GM23248 (cell line): ENCODE results near the gene CARMIL1. TPM values are rescaled to one million over a fixed set of nuclear protein-coding genes. Genes with fewer than 3 reads are reported as not detected.

Experiments used
- DNase-seq: peaks from one replicate; pipeline ENCODE4 v3.0.0-alpha.2; 2015
- H2AFZ ChIP-seq: fragments of 200-600 bp; sonication (generic); 2 replicates; pipeline ENCODE4 v1.6.1; 2016; ENCODE audit warnings: antibody characterized with exemption
- H3F3A ChIP-seq: fragments of 200-600 bp; sonication (generic); 2 replicates; pipeline ENCODE4 v1.6.1; 2016; ENCODE audit warnings: mild to moderate bottlenecking, antibody characterized with exemption, mixed run types; ENCODE audit not compliant: insufficient read depth
- H3K27ac ChIP-seq: fragments of 200-600 bp; sonication (generic); 2 replicates; pipeline ENCODE4 v1.5.1; 2016; ENCODE audit warnings: mild to moderate bottlenecking
- H3K27me3 ChIP-seq: fragments of 200-600 bp; sonication (generic); replicated peaks from 2 replicates; pipeline ENCODE4 v1.6.1; 2016; ENCODE audit warnings: mild to moderate bottlenecking; ENCODE audit not compliant: insufficient read depth
- H3K36me3 ChIP-seq: fragments of 200-600 bp; sonication (generic); 2 replicates; pipeline ENCODE4 v1.6.1; 2016; ENCODE audit warnings: low read depth, mild to moderate bottlenecking
- H3K4me1 ChIP-seq: fragments of 200-600 bp; sonication (generic); 2 replicates; pipeline ENCODE4 v1.6.1; 2016; ENCODE audit warnings: mild to moderate bottlenecking; ENCODE audit not compliant: insufficient read depth
- H3K4me2 ChIP-seq: fragments of 200-600 bp; sonication (generic); one replicate; pipeline ENCODE4 v1.6.1; 2016; ENCODE audit warnings: mild to moderate bottlenecking; ENCODE audit not compliant: unreplicated experiment
- H3K4me3 ChIP-seq: fragments of 200-600 bp; sonication (generic); 2 replicates; pipeline ENCODE4 v1.5.1; 2016; ENCODE audit warnings: mild to moderate bottlenecking
- H3K79me2 ChIP-seq: fragments of 200-600 bp; sonication (generic); 2 replicates; pipeline ENCODE4 v1.6.1; 2016; ENCODE audit warnings: mild to moderate bottlenecking; ENCODE audit not compliant: insufficient read depth
- H3K9ac ChIP-seq: fragments of 200-600 bp; sonication (generic); 2 replicates; pipeline ENCODE4 v1.6.1; 2016; ENCODE audit warnings: mild to moderate bottlenecking
- H3K9me2 ChIP-seq: fragments of 200-600 bp; sonication (generic); 2 replicates; pipeline ENCODE4 v1.6.1; 2016; ENCODE audit warnings: mixed run types, mild to moderate bottlenecking, moderate library complexity; ENCODE audit not compliant: insufficient read depth
- H3K9me3 ChIP-seq: fragments of 200-600 bp; sonication (generic); one replicate; pipeline ENCODE4 v1.6.1; 2017; ENCODE audit warnings: low read depth
- H4K20me1 ChIP-seq: fragments of 200-600 bp; sonication (generic); 2 replicates; pipeline ENCODE4 v1.6.0; 2016; ENCODE audit not compliant: insufficient read depth
- EZH2 ChIP-seq: fragments of 200-600 bp; sonication (generic); IDR thresholded peaks from 2 replicates; pipeline ENCODE4 v1.6.1; 2018; ENCODE audit warnings: antibody characterized with exemption, mild to moderate bottlenecking; ENCODE audit not compliant: insufficient read depth, poor library complexity, severe bottlenecking
- EZH2phosphoT487 ChIP-seq: fragments of 200-600 bp; sonication (generic); IDR thresholded peaks from 2 replicates; pipeline ENCODE4 v1.6.1; 2018; ENCODE audit warnings: antibody characterized with exemption, moderate library complexity, mild to moderate bottlenecking, low read depth; ENCODE audit not compliant: insufficient read depth
- WGBS, 2 experiments: methylation state at CpG; one replicate each; pipeline ENCODE4 v1.1.6; 2015 to 2017; ENCODE audit warnings: low lambda C conversion rate in 2 of 2, low coverage in 1 of 2; ENCODE audit errors: missing lambda C conversion rate in 2 of 2; 5-methylcytosine and 5-hydroxymethylcytosine counted together
- in situ Hi-C: fragments of 300-500 bp; cut with MboI; formaldehyde crosslinking; loops from 2 replicates; pipeline ENCODE4 v1.15.0; 2020
- polyA plus RNA-seq: library from polyadenylated mRNA; unstranded; fragments of >200 nt; fragmentation: Nextera tagmentation; extraction: Ambion mirVana; gene quantifications from 2 replicates; pipeline ENCODE4 v1.2.1, GENCODE V29; 2016
- total RNA-seq: library from RNA; depleted of rRNA; stranded (reverse); fragments of >200 nt; shearing (Covaris generic); gene quantifications from 2 replicates; pipeline ENCODE4 v1.2.3, GENCODE V29; 2014

CARMIL1 gene
- total and polyA plus RNA-seq, 2 experiments from 2014 or later = 10.9 to 11.0 TPM

- Histone ChIP-seq H2AFZ (no peak overlapping the region), H3K9me3 (no peaks in the 10 kb centered on the region), H3K36me3 (no peaks in the 10 kb centered on the region), H3K9ac (no peak overlapping the region), H3K4me2 (peak overlapping the region; percentile 26), H3K27ac (peak overlapping the region; percentile 24; the same call in 1 of the 2 replicates), H3K27me3 (no peaks in the 10 kb centered on the region), H4K20me1 (no peaks in the 10 kb centered on the region), H3K4me1 (peaks cover 38% of the 10 kb centered on the region), H3K79me2 (peaks cover 5% of the 10 kb centered on the region; the same call in 1 of the 2 replicates), H3K9me2 (no peaks in the 10 kb centered on the region), H3K4me3 (no peak overlapping the region), H3F3A (peaks cover 38% of the 10 kb centered on the region)
- in situ Hi-C loops = no loop called here
- TF ChIP-seq EZH2phosphoT487 (no peak), EZH2 (no peak)
- peak; percentile 68 for DNase-seq
- 57 to 63% methylated on average over 8 of the region's 8 CpGs for WGBS, 2 experiments
These were observed 30.7 kb downstream of the CARMIL1 start for GRCh38 chr6:25309886-25310285.

- Histone ChIP-seq H3K9me3 (no peaks in the 10 kb centered on the region), H3K9me2 (no peaks in the 10 kb centered on the region), H3K4me1 (peaks cover 38% of the 10 kb centered on the region), H3K4me2 (peak overlapping the region; percentile 26), H3K27me3 (no peaks in the 10 kb centered on the region), H4K20me1 (no peaks in the 10 kb centered on the region), H2AFZ (no peak overlapping the region), H3K27ac (peak overlapping the region; percentile 83), H3F3A (peaks cover 38% of the 10 kb centered on the region), H3K36me3 (no peaks in the 10 kb centered on the region), H3K9ac (no peak overlapping the region), H3K79me2 (peaks cover 5% of the 10 kb centered on the region), H3K4me3 (no peak overlapping the region)
- TF ChIP-seq EZH2 = no peak
- no peak for TF ChIP-seq EZH2phosphoT487
- in situ Hi-C loops = no loop called here
- 26 to 78% methylated on average over 1 of the region's 1 CpG for WGBS, 2 experiments
- DNase-seq = peak; percentile 90
These were observed 32.2 kb downstream of the CARMIL1 start for GRCh38 chr6:25311331-25311840.

- Histone ChIP-seq H3K79me2 (peaks cover under 1% of the 10 kb centered on the region; the same call in 1 of the 2 replicates), H3K36me3 (no peaks in the 10 kb centered on the region), H3K9me2 (no peaks in the 10 kb centered on the region), H2AFZ (peak overlapping the region; percentile 33), H3K27me3 (no peaks in the 10 kb centered on the region), H3K27ac (peak overlapping the region; percentile 83), H3K9me3 (no peaks in the 10 kb centered on the region), H3K4me1 (peaks cover 38% of the 10 kb centered on the region), H3K9ac (peak overlapping the region; percentile 71), H3K4me2 (peak overlapping the region; percentile 81), H4K20me1 (no peaks in the 10 kb centered on the region), H3K4me3 (peak overlapping the region; percentile 62), H3F3A (peaks cover 38% of the 10 kb centered on the region)
- 21 to 35% methylated on average over 2 of the region's 2 CpGs for WGBS, 2 experiments
- DNase-seq = peak; percentile 71
- in situ Hi-C loops = no loop called here
- TF ChIP-seq EZH2 (no peak), EZH2phosphoT487 (no peak)
These were observed 33.0 kb downstream of the CARMIL1 start for GRCh38 chr6:25312034-25312620.

- Histone ChIP-seq H3K4me1 (peaks cover 38% of the 10 kb centered on the region), H3K79me2 (no peaks in the 10 kb centered on the region; the same call in 1 of the 2 replicates), H2AFZ (peak overlapping the region; percentile 33), H3K9me2 (no peaks in the 10 kb centered on the region), H3K9me3 (no peaks in the 10 kb centered on the region), H3K36me3 (no peaks in the 10 kb centered on the region), H3K4me2 (peak overlapping the region; percentile 81), H3F3A (peaks cover 38% of the 10 kb centered on the region), H3K4me3 (peak overlapping the region; percentile 62), H3K9ac (peak overlapping the region; percentile 71), H3K27me3 (no peaks in the 10 kb centered on the region), H4K20me1 (no peaks in the 10 kb centered on the region), H3K27ac (peak overlapping the region; percentile 83)
- DNase-seq = peak; percentile 73
- TF ChIP-seq EZH2phosphoT487 (no peak), EZH2 (no peak)
- 0 to 1% methylated on average over 2 of the region's 2 CpGs for WGBS, 2 experiments
- in situ Hi-C loops = no loop called here
These were observed 33.5 kb downstream of the CARMIL1 start for GRCh38 chr6:25312703-25313102.
